ENCODE data around the gene HSPA12B.
A peak's percentile ranks its signal among the peaks of the same experiment; 100 is the strongest.

DNA sequence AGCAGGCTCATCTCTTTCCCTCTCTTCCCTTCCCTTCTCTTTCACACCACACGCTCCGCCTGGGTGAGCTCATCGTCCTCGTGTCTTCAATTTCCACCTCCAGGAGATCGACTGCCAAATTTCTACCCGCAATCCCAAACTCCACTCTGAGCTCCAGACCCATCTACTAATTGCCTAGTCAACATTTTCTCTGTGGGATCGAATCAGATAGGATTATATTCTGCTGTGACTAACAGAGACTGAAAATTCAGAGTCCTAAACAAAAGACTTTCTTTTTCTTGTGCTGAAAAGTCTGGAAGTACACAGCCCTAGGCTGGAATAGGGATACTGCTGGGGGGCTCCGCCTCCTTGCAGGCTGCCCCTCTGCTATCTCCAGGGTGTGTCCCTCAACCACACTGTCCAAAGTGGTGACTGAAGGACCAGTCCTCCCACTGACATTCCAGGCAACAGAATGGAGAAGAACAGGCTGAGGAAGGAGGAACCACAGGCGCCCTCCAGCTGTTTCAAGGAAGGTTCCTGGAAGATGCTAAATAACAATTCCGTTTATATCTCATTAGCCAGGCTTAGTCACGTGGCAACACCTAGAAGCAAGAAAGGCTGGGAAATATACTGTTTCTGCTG lies 5.0 kb upstream of the HSPA12B start:
- TF ChIP-seq ZNF335 (tag by site-specific recombination; conservative IDR thresholded peaks at IDR 0.05): peak; percentile 43; the same call in 1 of the 2 replicates
- TF ChIP-seq ZNF629 (tag by site-specific recombination; IDR thresholded peaks at IDR 0.05): no peak
- no peak for TF ChIP-seq ZNF266 (tag by site-specific recombination; IDR thresholded peaks at IDR 0.05; ENCODE audit: low read depth)
- no peak for TF ChIP-seq ZFP69B (tag by site-specific recombination; IDR thresholded peaks at IDR 0.05)
- TF ChIP-seq ZBTB1 (tag by site-specific recombination; IDR thresholded peaks at IDR 0.05): no peak
- TF ChIP-seq ZNF248 (tag by site-specific recombination; IDR thresholded peaks at IDR 0.05): no peak
- no peak for TF ChIP-seq BCL11B (tag by site-specific recombination; IDR thresholded peaks at IDR 0.05; ENCODE audit: low read depth)
- peak; percentile 85 for TF ChIP-seq ZBTB20 (tag by site-specific recombination; IDR thresholded peaks at IDR 0.05)
- no peak for TF ChIP-seq CTCF (tag by site-specific recombination; IDR thresholded peaks at IDR 0.05)
- no peak for TF ChIP-seq ZNF214 (tag by site-specific recombination; IDR thresholded peaks at IDR 0.05; ENCODE audit: borderline replicate concordance)
- TF ChIP-seq ZNF530 (tag by site-specific recombination; IDR thresholded peaks at IDR 0.05; ENCODE audit: low read depth): no peak
- TF ChIP-seq ZNF155 (tag by site-specific recombination; IDR thresholded peaks at IDR 0.05): no peak
